ENCODE data around the gene MBD6. TPM values are rescaled to one million over a fixed set of nuclear protein-coding genes. Genes with fewer than 3 reads are reported as not detected.
"Not testable (repeated sequence)": the region's sequence is repeated elsewhere in the genome, so short reads cannot be mapped to it uniquely, and the experiment has no call there.

The MBD6 gene
- polyA plus RNA-seq, 2 donors: 14.7 to 35.0 TPM

DNA sequence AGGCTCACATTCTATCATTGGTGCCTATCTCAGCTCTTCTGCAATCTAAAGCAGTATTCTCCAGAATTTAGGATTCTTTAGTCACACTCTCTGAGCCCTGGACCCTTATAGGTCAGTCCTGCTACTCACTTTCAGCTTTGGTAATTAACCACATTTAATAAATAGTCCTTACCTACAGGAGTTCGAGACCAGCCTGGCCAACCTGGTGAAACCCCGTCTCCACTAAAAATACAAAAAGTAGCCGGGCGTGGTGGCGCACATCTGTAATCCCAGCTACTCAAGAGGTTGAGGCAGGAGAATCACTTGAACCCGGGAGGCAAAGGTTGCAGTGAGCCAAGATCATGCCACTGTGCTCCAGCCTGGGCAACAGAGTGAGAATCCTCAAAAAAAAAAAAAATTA, 8.9 kb upstream of the MBD6 start:
- H3K36me3 ChIP-seq (ENCODE audit: control insufficient read depth in 2 of 2, insufficient read depth in 2 of 2, low read length in 1 of 2): peaks cover 28 to 37% of the 10 kb centered on the region in 2 donors
- not testable (repeated sequence) for H3K27ac ChIP-seq (ENCODE audit: low read depth in 2 of 2, low read length in 1 of 2); H3K4me3 ChIP-seq (ENCODE audit: low read depth in 1 of 2, low read length in 2 of 2); H3K9me3 ChIP-seq (ENCODE audit: control insufficient read depth in 2 of 2, insufficient read depth in 1 of 2, low read depth in 1 of 2, low read length in 1 of 2); H3K4me1 ChIP-seq (ENCODE audit: control insufficient read depth in 2 of 2, insufficient read depth in 2 of 2, low read length in 1 of 2); H3K27me3 ChIP-seq (ENCODE audit: control insufficient read depth in 1 of 2, insufficient read depth in 2 of 2, low read length in 2 of 2)
- WGBS, 2 donors: 93 to 94% methylated on average over 6 of the region's 6 CpGs

GRCh38 chr12:57514246-57514645, 8.4 kb upstream of the MBD6 start:
- H3K36me3 ChIP-seq (ENCODE audit: control insufficient read depth in 2 of 2, insufficient read depth in 2 of 2, low read length in 1 of 2): peaks cover 28 to 37% of the 10 kb centered on the region in 2 donors
- H3K27me3 ChIP-seq (ENCODE audit: control insufficient read depth in 1 of 2, insufficient read depth in 2 of 2, low read length in 2 of 2); H3K27ac ChIP-seq (ENCODE audit: low read depth in 2 of 2, low read length in 1 of 2); H3K9me3 ChIP-seq (ENCODE audit: control insufficient read depth in 2 of 2, insufficient read depth in 1 of 2, low read depth in 1 of 2, low read length in 1 of 2); H3K4me3 ChIP-seq (ENCODE audit: low read depth in 1 of 2, low read length in 2 of 2); H3K4me1 ChIP-seq (ENCODE audit: control insufficient read depth in 2 of 2, insufficient read depth in 2 of 2, low read length in 1 of 2): not testable (repeated sequence)
- 82 to 92% methylated on average over 9 of the region's 9 CpGs for WGBS, 2 donors

DNA sequence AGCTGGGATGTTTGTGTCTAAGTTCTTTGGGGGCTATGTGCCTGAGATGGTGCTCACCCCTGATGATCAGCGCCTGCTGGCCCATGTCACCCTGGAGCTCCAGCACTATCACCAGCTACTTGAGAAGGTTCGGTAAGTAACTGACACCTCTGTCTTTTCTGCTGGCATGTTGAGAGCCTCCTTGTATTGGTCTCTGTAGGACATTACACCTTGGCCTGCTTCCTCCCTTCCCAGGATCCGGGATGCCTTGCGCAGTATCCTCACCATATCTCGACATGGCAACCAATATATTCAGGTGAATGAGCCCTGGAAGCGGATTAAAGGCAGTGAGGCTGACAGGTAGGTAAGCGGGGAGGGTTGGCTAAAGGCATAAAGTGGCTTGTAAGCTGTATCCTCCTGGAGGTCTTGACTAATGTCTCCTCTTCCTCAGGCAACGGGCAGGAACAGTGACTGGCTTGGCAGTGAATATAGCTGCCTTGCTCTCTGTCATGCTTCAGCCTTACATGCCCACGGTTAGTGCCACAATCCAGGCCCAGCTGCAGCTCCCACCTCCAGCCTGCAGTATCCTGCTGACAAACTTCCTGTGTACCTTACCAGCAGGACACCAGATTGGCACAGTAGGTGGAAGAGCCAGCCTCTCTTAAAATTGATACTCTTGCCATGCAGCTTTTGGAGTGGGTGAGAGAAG, 7.8 kb upstream of the MBD6 start:
- Histone ChIP-seq H3K4me1 (ENCODE audit: control insufficient read depth in 2 of 2, insufficient read depth in 2 of 2, low read length in 1 of 2) (no peaks in the 10 kb centered on the region), H3K4me3 (ENCODE audit: low read depth in 1 of 2, low read length in 2 of 2) (no peak overlapping the region), H3K9me3 (ENCODE audit: control insufficient read depth in 2 of 2, insufficient read depth in 1 of 2, low read depth in 1 of 2, low read length in 1 of 2) (no peaks in the 10 kb centered on the region), H3K27ac (ENCODE audit: low read depth in 2 of 2, low read length in 1 of 2) (peak overlapping the region in 1 of 2 donors; percentile 42), H3K27me3 (ENCODE audit: control insufficient read depth in 1 of 2, insufficient read depth in 2 of 2, low read length in 2 of 2) (no peaks in the 10 kb centered on the region), H3K36me3 (ENCODE audit: control insufficient read depth in 2 of 2, insufficient read depth in 2 of 2, low read length in 1 of 2) (peaks cover 28 to 37% of the 10 kb centered on the region in 2 donors)
- 80 to 84% methylated on average over 9 of the region's 9 CpGs for WGBS, 2 donors

DNA sequence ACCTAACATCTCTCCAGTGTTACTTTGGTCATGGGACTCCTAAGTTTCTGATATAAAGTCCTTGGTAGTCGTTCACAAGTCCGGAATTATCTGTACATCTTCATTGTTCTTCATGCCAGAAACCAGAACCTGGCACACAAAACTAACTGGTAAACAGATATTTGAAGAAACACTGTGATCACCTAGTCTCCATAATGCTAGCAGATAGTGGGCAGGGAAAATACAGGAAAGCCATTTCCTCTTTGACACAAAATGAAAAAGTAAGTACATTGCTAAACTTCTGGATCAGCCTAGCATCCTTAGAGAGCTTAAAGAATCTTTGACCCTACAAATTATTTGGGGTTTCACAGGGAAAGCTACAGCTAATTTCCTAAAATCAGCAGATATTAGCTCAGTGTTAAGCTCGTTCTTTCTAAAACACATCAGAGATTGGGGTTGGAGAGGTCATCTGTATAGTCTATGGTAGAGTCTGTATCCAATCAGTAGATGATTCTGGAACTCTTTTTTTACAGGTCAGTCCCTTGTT, 7.2 kb upstream of the MBD6 start:
- Histone ChIP-seq H3K4me3 (ENCODE audit: low read depth in 1 of 2, low read length in 2 of 2) (no peak overlapping the region), H3K4me1 (ENCODE audit: control insufficient read depth in 2 of 2, insufficient read depth in 2 of 2, low read length in 1 of 2) (no peaks in the 10 kb centered on the region), H3K36me3 (ENCODE audit: control insufficient read depth in 2 of 2, insufficient read depth in 2 of 2, low read length in 1 of 2) (peaks cover 28 to 37% of the 10 kb centered on the region in 2 donors), H3K9me3 (ENCODE audit: control insufficient read depth in 2 of 2, insufficient read depth in 1 of 2, low read depth in 1 of 2, low read length in 1 of 2) (no peaks in the 10 kb centered on the region), H3K27ac (ENCODE audit: low read depth in 2 of 2, low read length in 1 of 2) (peak overlapping the region in 1 of 2 donors; percentile 31), H3K27me3 (ENCODE audit: control insufficient read depth in 1 of 2, insufficient read depth in 2 of 2, low read length in 2 of 2) (no peaks in the 10 kb centered on the region)
- WGBS, 2 donors: 62 to 67% methylated on average over 3 of the region's 3 CpGs

- Histone ChIP-seq H3K27ac (ENCODE audit: low read depth in 2 of 2, low read length in 1 of 2) (peak overlapping the region in 1 of 2 donors; percentile 31), H3K36me3 (ENCODE audit: control insufficient read depth in 2 of 2, insufficient read depth in 2 of 2, low read length in 1 of 2) (peaks cover 28 to 37% of the 10 kb centered on the region in 2 donors)
Observed at GRCh38 chr12:57515934-57516541, 6.6 kb upstream of the MBD6 start.

GRCh38 chr12:57516617-57517153, 5.9 kb upstream of the MBD6 start:
- Histone ChIP-seq H3K9me3 (ENCODE audit: control insufficient read depth in 2 of 2, insufficient read depth in 1 of 2, low read depth in 1 of 2, low read length in 1 of 2) (no peaks in the 10 kb centered on the region), H3K4me3 (ENCODE audit: low read depth in 1 of 2, low read length in 2 of 2) (no peak overlapping the region), H3K27ac (ENCODE audit: low read depth in 2 of 2, low read length in 1 of 2) (peak overlapping the region; percentile 9 to 64), H3K27me3 (ENCODE audit: control insufficient read depth in 1 of 2, insufficient read depth in 2 of 2, low read length in 2 of 2) (no peaks in the 10 kb centered on the region), H3K4me1 (ENCODE audit: control insufficient read depth in 2 of 2, insufficient read depth in 2 of 2, low read length in 1 of 2) (peaks cover 0 to 3% of the 10 kb centered on the region in 2 donors), H3K36me3 (ENCODE audit: control insufficient read depth in 2 of 2, insufficient read depth in 2 of 2, low read length in 1 of 2) (peaks cover 28 to 37% of the 10 kb centered on the region in 2 donors)
- 86 to 92% methylated on average over 11 of the region's 11 CpGs for WGBS, 2 donors

More at GRCh38 chr12:57515934-57516541, 6.6 kb upstream of the MBD6 start:
- Histone ChIP-seq H3K27me3 (ENCODE audit: control insufficient read depth in 1 of 2, insufficient read depth in 2 of 2, low read length in 2 of 2) (no peaks in the 10 kb centered on the region), H3K9me3 (ENCODE audit: control insufficient read depth in 2 of 2, insufficient read depth in 1 of 2, low read depth in 1 of 2, low read length in 1 of 2) (no peaks in the 10 kb centered on the region), H3K4me1 (ENCODE audit: control insufficient read depth in 2 of 2, insufficient read depth in 2 of 2, low read length in 1 of 2) (no peaks in the 10 kb centered on the region), H3K4me3 (ENCODE audit: low read depth in 1 of 2, low read length in 2 of 2) (no peak overlapping the region)
- 79% methylated on average over 11 of the region's 11 CpGs for WGBS, 2 donors

GRCh38 chr12:57517187-57517586, 5.4 kb upstream of the MBD6 start:
- H3K4me1 ChIP-seq (ENCODE audit: control insufficient read depth in 2 of 2, insufficient read depth in 2 of 2, low read length in 1 of 2): peaks cover 0 to 7% of the 10 kb centered on the region in 2 donors
- 28 to 33% methylated on average over 1 of the region's 1 CpG for WGBS, 2 donors

GRCh38 chr12:57517718-57518117, 4.9 kb upstream of the MBD6 start:
- WGBS, 2 donors: 82 to 84% methylated on average over 10 of the region's 10 CpGs
- Histone ChIP-seq H3K4me3 (ENCODE audit: low read depth in 1 of 2, low read length in 2 of 2) (peak overlapping the region in 1 of 2 donors; percentile 97), H3K36me3 (ENCODE audit: control insufficient read depth in 2 of 2, insufficient read depth in 2 of 2, low read length in 1 of 2) (peaks cover 22 to 28% of the 10 kb centered on the region in 2 donors), H3K27ac (ENCODE audit: low read depth in 2 of 2, low read length in 1 of 2) (peak overlapping the region; percentile 45 to 57)
- H3K4me1 ChIP-seq (ENCODE audit: control insufficient read depth in 2 of 2, insufficient read depth in 2 of 2, low read length in 1 of 2); H3K27me3 ChIP-seq (ENCODE audit: control insufficient read depth in 1 of 2, insufficient read depth in 2 of 2, low read length in 2 of 2); H3K9me3 ChIP-seq (ENCODE audit: control insufficient read depth in 2 of 2, insufficient read depth in 1 of 2, low read depth in 1 of 2, low read length in 1 of 2): not testable (repeated sequence)

More at GRCh38 chr12:57517187-57517586, 5.4 kb upstream of the MBD6 start:
- H3K36me3 ChIP-seq (ENCODE audit: control insufficient read depth in 2 of 2, insufficient read depth in 2 of 2, low read length in 1 of 2): peaks cover 23 to 32% of the 10 kb centered on the region in 2 donors
- no peaks in the 10 kb centered on the region for H3K27me3 ChIP-seq (ENCODE audit: control insufficient read depth in 1 of 2, insufficient read depth in 2 of 2, low read length in 2 of 2)
- H3K9me3 ChIP-seq (ENCODE audit: control insufficient read depth in 2 of 2, insufficient read depth in 1 of 2, low read depth in 1 of 2, low read length in 1 of 2): no peaks in the 10 kb centered on the region
- no peak overlapping the region for H3K4me3 ChIP-seq (ENCODE audit: low read depth in 1 of 2, low read length in 2 of 2)
- peak overlapping the region; percentile 9 to 64 for H3K27ac ChIP-seq (ENCODE audit: low read depth in 2 of 2, low read length in 1 of 2)

DNA sequence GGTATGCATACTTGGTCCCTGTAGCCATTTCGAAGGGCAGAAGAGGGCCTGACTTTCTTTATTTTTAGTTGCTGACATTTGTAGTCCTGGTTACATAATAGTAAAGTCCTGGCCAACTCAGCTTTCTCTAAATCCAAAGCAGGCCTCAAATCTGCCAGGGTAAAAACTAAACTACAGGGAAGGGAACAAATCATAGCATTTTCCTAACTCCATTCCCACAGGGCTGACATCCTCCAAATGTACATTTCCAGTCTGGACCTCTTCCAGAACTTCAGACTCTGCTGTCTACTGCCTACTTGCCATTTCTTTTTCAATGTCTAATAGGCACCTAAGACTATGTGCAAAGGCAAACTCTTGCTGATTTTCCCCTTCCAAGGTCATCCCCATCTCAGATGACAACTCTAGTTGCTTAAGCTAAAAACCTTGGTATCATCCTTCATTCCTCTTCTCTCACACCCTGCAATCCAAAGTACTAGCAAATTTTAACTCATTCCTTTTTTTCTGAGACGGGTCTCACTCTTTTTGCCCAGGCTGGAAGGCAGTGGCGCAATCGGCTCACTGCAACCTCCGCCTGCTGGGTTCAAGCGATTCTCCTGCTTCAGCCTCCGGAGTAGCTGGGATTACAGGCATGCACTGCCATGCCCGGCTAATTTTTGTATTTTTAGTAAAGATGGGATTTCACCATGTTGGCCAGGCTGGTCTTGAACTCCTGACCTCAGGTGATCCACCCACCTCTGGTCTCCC, 4.3 kb upstream of the MBD6 start:
- 66 to 76% methylated on average over 8 of the region's 8 CpGs for WGBS, 2 donors
- Histone ChIP-seq H3K27ac (ENCODE audit: low read depth in 2 of 2, low read length in 1 of 2) (peak overlapping the region; percentile 45 to 57), H3K27me3 (ENCODE audit: control insufficient read depth in 1 of 2, insufficient read depth in 2 of 2, low read length in 2 of 2) (no peaks in the 10 kb centered on the region), H3K4me3 (ENCODE audit: low read depth in 1 of 2, low read length in 2 of 2) (peak overlapping the region in 1 of 2 donors; percentile 97), H3K4me1 (ENCODE audit: control insufficient read depth in 2 of 2, insufficient read depth in 2 of 2, low read length in 1 of 2) (peaks cover 0 to 7% of the 10 kb centered on the region in 2 donors), H3K9me3 (ENCODE audit: control insufficient read depth in 2 of 2, insufficient read depth in 1 of 2, low read depth in 1 of 2, low read length in 1 of 2) (no peaks in the 10 kb centered on the region), H3K36me3 (ENCODE audit: control insufficient read depth in 2 of 2, insufficient read depth in 2 of 2, low read length in 1 of 2) (peaks cover 22 to 25% of the 10 kb centered on the region in 2 donors)
